SK-N-SH (cell line): Measurements from ENCODE around the gene S100B. TPM values are rescaled to one million over a fixed set of nuclear protein-coding genes. Genes with fewer than 3 reads are reported as not detected.

Experiments used
- CTCF ChIA-PET: fragments of 300-600, 350-600 bp; formaldehyde crosslinking; extraction: SDS; loops from one replicate; lab custom pipeline; 2021; lab: Yijun Ruan, JAX
- POLR2A ChIA-PET: fragments of 350-600 bp; sonication (Branson Sonifier 250); formaldehyde crosslinking; extraction: SDS; loops from one replicate; lab custom pipeline; 2020; ENCODE audit warnings: antibody characterized with exemption, inconsistent platforms; lab: Yijun Ruan, JAX
- DNase-seq: peaks from one replicate; pipeline ENCODE4 v3.0.0; 2012
- H2AFZ ChIP-seq: fragments of 200-600 bp; sonication (generic); 2 replicates; pipeline ENCODE4 v1.8.1; 2016; ENCODE audit warnings: antibody characterized with exemption, mild to moderate bottlenecking, low read depth
- H3F3A ChIP-seq: fragments of 200-600 bp; sonication (generic); replicated peaks from 2 replicates; pipeline ENCODE3; 2016; ENCODE audit warnings: antibody characterized with exemption, mild to moderate bottlenecking; ENCODE audit not compliant: insufficient read depth
- H3K27ac ChIP-seq, 2 experiments: fragments of 200-500 bp in 1 of 2; fragments of 200-600 bp in 1 of 2; sonication (Bioruptor generic) in 1 of 2; sonication (generic), shearing (Covaris generic) in 1 of 2; 2 replicates each; pipeline versions ENCODE4 v1.5.1 to v1.6.1; 2014 to 2016; ENCODE audit warnings: low read depth in 2 of 2, inconsistent platforms in 1 of 2, low read length in 1 of 2, mild to moderate bottlenecking in 1 of 2, mixed read lengths in 1 of 2
- H3K27me3 ChIP-seq: fragments of 200-600 bp; sonication (generic), shearing (Covaris generic); 2 replicates; pipeline ENCODE4 v1.6.1; 2016; ENCODE audit warnings: mixed run types; ENCODE audit not compliant: insufficient read depth
- H3K36me3 ChIP-seq, 2 experiments: fragments of 200-500 bp in 1 of 2; fragments of 200-600 bp in 1 of 2; sonication (Bioruptor generic) in 1 of 2; sonication (generic) in 1 of 2; replicated peaks in 1 of 2; 2 replicates each; pipeline versions ENCODE3 to v1.5.1; 2014 to 2016; ENCODE audit warnings: low read length in 1 of 2, mild to moderate bottlenecking in 1 of 2; ENCODE audit not compliant: insufficient read depth in 2 of 2, control insufficient read depth in 1 of 2
- H3K4me1 ChIP-seq, 2 experiments: fragments of 200-500 bp in 1 of 2; fragments of 200-600 bp in 1 of 2; sonication (Bioruptor generic) in 1 of 2; sonication (generic), shearing (Covaris generic) in 1 of 2; 2 replicates each; pipeline versions ENCODE4 v1.5.1 to v1.6.1; 2014 to 2016; ENCODE audit warnings: low read depth in 1 of 2, low read length in 1 of 2, mixed run types in 1 of 2; ENCODE audit not compliant: insufficient read depth in 2 of 2, control insufficient read depth in 1 of 2
- H3K4me2 ChIP-seq: fragments of 200-600 bp; sonication (generic), shearing (Covaris generic); 2 replicates; pipeline ENCODE4 v1.6.1; 2017; ENCODE audit warnings: mixed run types
- H3K4me3 ChIP-seq, 2 experiments: fragments of 200-500 bp in 1 of 2; fragments of 200-600 bp in 1 of 2; sonication (Bioruptor generic) in 1 of 2; sonication (generic), shearing (Covaris generic) in 1 of 2; 2 replicates each; pipeline versions ENCODE4 v1.5.1 to v1.8.1; 2014 to 2016; ENCODE audit warnings: low read depth in 2 of 2, inconsistent platforms in 1 of 2, low read length in 1 of 2, mild to moderate bottlenecking in 1 of 2, mixed read lengths in 1 of 2, moderate library complexity in 1 of 2
- H3K79me2 ChIP-seq: fragments of 200-600 bp; sonication (generic); 2 replicates; pipeline ENCODE4 v1.8.1; 2017; ENCODE audit warnings: mild to moderate bottlenecking; ENCODE audit not compliant: insufficient read depth
- H3K9ac ChIP-seq: fragments of 200-600 bp; sonication (generic); 2 replicates; pipeline ENCODE4 v1.6.1; 2017; ENCODE audit warnings: mixed run types
- H3K9me2 ChIP-seq: fragments of 200-600 bp; sonication (generic); 2 replicates; pipeline ENCODE4 v1.6.1; 2017; ENCODE audit warnings: mixed run types
- H3K9me3 ChIP-seq: fragments of 200-600 bp; sonication (generic); 2 replicates; pipeline ENCODE4 v1.6.1; 2017; ENCODE audit warnings: mixed run types, mild to moderate bottlenecking, moderate library complexity
- H4K20me1 ChIP-seq: fragments of 200-600 bp; sonication (generic); 2 replicates; pipeline ENCODE4 v1.6.1; 2017; ENCODE audit warnings: mild to moderate bottlenecking, mixed run types; ENCODE audit not compliant: insufficient read depth
- CTCF ChIP-seq: fragments of 200-600 bp; sonication (generic); IDR thresholded peaks from 2 replicates; pipeline ENCODE4 v1.6.1; 2017; ENCODE audit warnings: antibody characterized with exemption, mild to moderate bottlenecking, moderate library complexity
- ELF1 ChIP-seq: IDR thresholded peaks from 2 replicates; pipeline ENCODE4 v1.4.0; 2012
- FOXJ3 ChIP-seq: sonication (generic); formaldehyde crosslinking; IDR thresholded peaks from 2 replicates; pipeline ENCODE4 v1.5.1; 2020; ENCODE audit warnings: mild to moderate bottlenecking, missing genetic modification reagents
- FOXM1 ChIP-seq: IDR thresholded peaks from 2 replicates; pipeline ENCODE4 v1.4.0; 2012; ENCODE audit warnings: low read depth, mild to moderate bottlenecking
- GABPA ChIP-seq: IDR thresholded peaks from 2 replicates; pipeline ENCODE4 v1.4.0; 2012; ENCODE audit warnings: low read depth, mild to moderate bottlenecking
- GATA2 ChIP-seq: sonication (generic); formaldehyde crosslinking; IDR thresholded peaks from 2 replicates; pipeline ENCODE4 v1.5.0; 2020; ENCODE audit warnings: mild to moderate bottlenecking, missing genetic modification reagents
- JUND ChIP-seq: IDR thresholded peaks from 2 replicates; pipeline ENCODE4 v1.4.0; 2012
- MEF2A ChIP-seq: IDR thresholded peaks from 2 replicates; pipeline ENCODE4 v1.4.0; 2012; ENCODE audit warnings: low read depth, borderline replicate concordance
- MXI1 ChIP-seq: IDR thresholded peaks from 2 replicates; pipeline ENCODE4 v1.6.1; 2012; ENCODE audit warnings: mild to moderate bottlenecking, low read depth, low read length, improper control_type of control experiment
- PBX3 ChIP-seq: IDR thresholded peaks from 2 replicates; pipeline ENCODE4; 2012
- POLR2AphosphoS5 ChIP-seq: IDR thresholded peaks from 2 replicates; pipeline ENCODE4 v1.6.1; 2012; ENCODE audit warnings: low read depth, low read length
- RCOR1 ChIP-seq: fragments of 150-350 bp; IDR thresholded peaks from 2 replicates; pipeline ENCODE4 v1.6.1; 2017; ENCODE audit warnings: antibody characterized with exemption, low read length
- SMC3 ChIP-seq: IDR thresholded peaks from 2 replicates; pipeline ENCODE4 v1.6.1; 2012; ENCODE audit warnings: low read depth, low read length, improper control_type of control experiment
- TEAD4 ChIP-seq: IDR thresholded peaks from 2 replicates; pipeline ENCODE4 v1.4.0; 2012; ENCODE audit warnings: mild to moderate bottlenecking, borderline replicate concordance; ENCODE audit not compliant: insufficient read depth
- USF1 ChIP-seq: IDR thresholded peaks from 2 replicates; pipeline ENCODE4 v1.4.0; 2012; ENCODE audit warnings: low read depth, borderline replicate concordance
- YY1 ChIP-seq: IDR thresholded peaks from 2 replicates; pipeline ENCODE4 v1.4.0; 2012; ENCODE audit warnings: low read depth, mild to moderate bottlenecking
- ZBTB33 ChIP-seq: IDR thresholded peaks from 2 replicates; pipeline ENCODE4 v1.4.0; 2012; ENCODE audit warnings: low read depth, borderline replicate concordance
- WGBS: methylation state at CpG from one replicate; pipeline ENCODE4 v1.1.6; 2017; ENCODE audit warnings: low lambda C conversion rate; 5-methylcytosine and 5-hydroxymethylcytosine counted together
- polyA plus RNA-seq, 3 experiments: library from polyadenylated mRNA; depleted of rRNA; stranded (reverse); fragments of >200 nt; gene quantifications; 2 replicates each; pipeline ENCODE4 v1.2.3, GENCODE V29; 2012

Gene S100B
- polyA plus RNA-seq, 1 of the 3 experiments (the other 2 are of a cell fraction) = 0.12 TPM

GRCh38 chr21:46626975-46627501 lies 22.2 kb upstream of the S100B start (continued):
- TF ChIP-seq USF1 (no peak), JUND (no peak), PBX3 (no peak), CTCF (no peak)

- POLR2A ChIA-PET = no interaction called here
- Histone ChIP-seq H2AFZ (no peak overlapping the region), H3K9me2 (no peaks in the 10 kb centered on the region), H3K9me3 (peaks cover 9% of the 10 kb centered on the region; the same call in 1 of the 2 replicates)
- CTCF ChIA-PET = no interaction called here
- TF ChIP-seq ELF1 (no peak), SMC3 (no peak)
- TF ChIP-seq, all 33 proteins: peak for 0
- DNase-seq = no peak
- Histone ChIP-seq H3K4me3 (no peak overlapping the region), H4K20me1 (no peaks in the 10 kb centered on the region), H3K27me3 (no peaks in the 10 kb centered on the region), H3F3A (no peaks in the 10 kb centered on the region), H3K27ac (no peak overlapping the region), H3K9ac (no peak overlapping the region), H3K4me2 (no peak overlapping the region), H3K4me1 (no peaks in the 10 kb centered on the region), H3K36me3 (no peaks in the 10 kb centered on the region), H3K79me2 (no peaks in the 10 kb centered on the region)
- WGBS = 49% methylated on average over 6 of the region's 7 CpGs
Measured at GRCh38 chr21:46626536-46626935, 21.7 kb upstream of the S100B start.

- Histone ChIP-seq H3K4me1 (no peaks in the 10 kb centered on the region), H3K4me3 (no peak overlapping the region; a peak in 1 of 4 replicates), H3K4me2 (no peak overlapping the region), H3K27me3 (no peaks in the 10 kb centered on the region), H3K27ac (no peak overlapping the region), H3K79me2 (no peaks in the 10 kb centered on the region), H3F3A (no peaks in the 10 kb centered on the region), H3K9me2 (no peaks in the 10 kb centered on the region), H4K20me1 (no peaks in the 10 kb centered on the region)
- ChIA-PET POLR2A (no interaction called here), CTCF (no interaction called here)
- DNase-seq = no peak
- TF ChIP-seq MEF2A = no peak
- TF ChIP-seq ZBTB33 = no peak
- TF ChIP-seq RCOR1 = no peak
- no peak for TF ChIP-seq TEAD4
- TF ChIP-seq GATA2 = no peak
- TF ChIP-seq FOXM1 = no peak
- TF ChIP-seq YY1 = no peak
- TF ChIP-seq CTCF = no peak
- TF ChIP-seq GABPA = no peak
- TF ChIP-seq PBX3 = no peak
- no peak for TF ChIP-seq POLR2AphosphoS5
- no peak for TF ChIP-seq FOXJ3
- TF ChIP-seq MXI1 = no peak
- TF ChIP-seq, all 33 proteins: peak for 0
- Histone ChIP-seq H3K36me3 (no peaks in the 10 kb centered on the region), H3K9me3 (peaks cover 9% of the 10 kb centered on the region; the same call in 1 of the 2 replicates), H2AFZ (no peak overlapping the region), H3K9ac (no peak overlapping the region)
- WGBS = 33% methylated on average over 1 of the region's 1 CpG
Measured at GRCh38 chr21:46625759-46626158, 20.9 kb upstream of the S100B start.
